Measurements from ENCODE around the gene KCNQ5. TPM values are rescaled to one million over a fixed set of nuclear protein-coding genes. Genes with fewer than 3 reads are reported as not detected.

Gene KCNQ5
- total RNA-seq, 1 experiment from 2014 or later, result 17.8 TPM

DNA sequence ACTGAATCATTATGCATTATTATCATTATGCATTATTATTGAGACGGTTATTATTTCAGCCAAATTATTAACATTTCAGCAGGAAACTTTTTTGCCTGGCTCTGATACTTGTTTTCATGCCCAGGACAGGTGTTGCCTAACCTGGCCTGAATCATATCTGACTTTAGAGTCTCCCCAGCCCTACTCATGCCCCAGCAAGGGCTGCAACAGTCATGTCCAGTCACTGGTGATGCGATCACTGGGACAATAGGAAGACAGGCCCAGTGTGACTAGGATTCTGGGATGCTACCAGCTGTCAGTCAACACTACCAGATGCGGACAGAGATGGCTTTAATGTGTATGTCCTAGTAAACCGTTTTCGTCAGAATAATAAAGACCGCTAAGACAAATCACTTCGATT lies 318.4 kb downstream of the KCNQ5 start:
- POLR2A ChIA-PET (ENCODE audit: low non-redundant PET), result no interaction called here
- no peaks in the 10 kb centered on the region for H3K4me1 ChIP-seq (ENCODE audit: insufficient read depth, low read length, poor library complexity, severe bottlenecking)
- TF ChIP-seq EZH2 (IDR thresholded peaks at IDR 0.05; ENCODE audit: borderline replicate concordance, low read depth, low read length, poor library complexity, severe bottlenecking), result no peak
- TF ChIP-seq, protein P1, sequence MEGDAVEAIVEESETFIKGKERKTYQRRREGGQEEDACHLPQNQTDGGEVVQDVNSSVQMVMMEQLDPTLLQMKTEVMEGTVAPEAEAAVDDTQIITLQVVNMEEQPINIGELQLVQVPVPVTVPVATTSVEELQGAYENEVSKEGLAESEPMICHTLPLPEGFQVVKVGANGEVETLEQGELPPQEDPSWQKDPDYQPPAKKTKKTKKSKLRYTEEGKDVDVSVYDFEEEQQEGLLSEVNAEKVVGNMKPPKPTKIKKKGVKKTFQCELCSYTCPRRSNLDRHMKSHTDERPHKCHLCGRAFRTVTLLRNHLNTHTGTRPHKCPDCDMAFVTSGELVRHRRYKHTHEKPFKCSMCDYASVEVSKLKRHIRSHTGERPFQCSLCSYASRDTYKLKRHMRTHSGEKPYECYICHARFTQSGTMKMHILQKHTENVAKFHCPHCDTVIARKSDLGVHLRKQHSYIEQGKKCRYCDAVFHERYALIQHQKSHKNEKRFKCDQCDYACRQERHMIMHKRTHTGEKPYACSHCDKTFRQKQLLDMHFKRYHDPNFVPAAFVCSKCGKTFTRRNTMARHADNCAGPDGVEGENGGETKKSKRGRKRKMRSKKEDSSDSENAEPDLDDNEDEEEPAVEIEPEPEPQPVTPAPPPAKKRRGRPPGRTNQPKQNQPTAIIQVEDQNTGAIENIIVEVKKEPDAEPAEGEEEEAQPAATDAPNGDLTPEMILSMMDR (conservative IDR thresholded peaks at IDR 0.05; ENCODE audit: low read depth, low read length), result no peak
- H3K9me3 ChIP-seq (ENCODE audit: low read depth, low read length, poor library complexity, severe bottlenecking), result no peaks in the 10 kb centered on the region
- no peaks in the 10 kb centered on the region for H3K36me3 ChIP-seq (ENCODE audit: insufficient read depth, low read length, poor library complexity, severe bottlenecking)
- no peaks in the 10 kb centered on the region for H3K27me3 ChIP-seq (replicated peaks; ENCODE audit: insufficient read depth, low read depth, low read length, poor library complexity)
- DNase-seq (ENCODE audit: low spot score), result no peak
- CTCF ChIA-PET, result no interaction called here
- intact Hi-C loops (cut with micrococcal nuclease; ENCODE audit: unreplicated experiment), result no loop called here
- BruUV-seq (replicated peaks), result no TSS peak
- no peak overlapping the region for H3K27ac ChIP-seq (ENCODE audit: low read depth, low read length, poor library complexity, severe bottlenecking)
- no peak overlapping the region for H3K4me3 ChIP-seq (ENCODE audit: low read depth, low read length, poor library complexity, severe bottlenecking)

DNA sequence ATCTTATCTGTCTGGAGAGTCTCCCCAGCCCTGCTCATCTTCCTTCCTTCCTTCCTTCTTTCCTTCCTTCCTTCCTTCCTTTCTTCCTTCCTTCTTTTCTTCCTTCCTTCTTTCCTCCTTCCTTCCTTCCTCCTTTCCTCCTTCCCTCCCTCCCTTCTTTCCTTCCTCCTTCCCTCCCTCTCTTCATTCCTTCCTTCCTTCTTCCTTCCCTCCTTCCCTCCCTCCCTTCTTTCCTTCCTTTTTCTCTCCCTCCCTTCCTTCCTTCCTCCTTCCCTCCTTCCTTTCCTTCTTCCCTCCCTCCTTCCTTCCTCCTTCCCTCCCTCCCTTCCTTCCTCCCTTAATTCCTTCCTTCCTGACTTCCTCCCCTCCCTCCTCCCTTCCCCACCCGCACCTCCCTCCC lies 319.4 kb downstream of the KCNQ5 start:
- TF ChIP-seq EZH2 (IDR thresholded peaks at IDR 0.05; ENCODE audit: borderline replicate concordance, low read depth, low read length, poor library complexity, severe bottlenecking), result no peak
- TF ChIP-seq, protein P1 (conservative IDR thresholded peaks at IDR 0.05; ENCODE audit: low read depth, low read length), result no peak
- no TSS peak for BruUV-seq (replicated peaks)
- ChIA-PET POLR2A (ENCODE audit: low non-redundant PET) (no interaction called here), CTCF (no interaction called here)
- Histone ChIP-seq H3K4me1 (ENCODE audit: insufficient read depth, low read length, poor library complexity, severe bottlenecking) (no peaks in the 10 kb centered on the region), H3K36me3 (ENCODE audit: insufficient read depth, low read length, poor library complexity, severe bottlenecking) (no peaks in the 10 kb centered on the region), H3K4me3 (ENCODE audit: low read depth, low read length, poor library complexity, severe bottlenecking) (no peak overlapping the region), H3K27me3 (replicated peaks; ENCODE audit: insufficient read depth, low read depth, low read length, poor library complexity) (no peaks in the 10 kb centered on the region), H3K27ac (ENCODE audit: low read depth, low read length, poor library complexity, severe bottlenecking) (no peak overlapping the region), H3K9me3 (ENCODE audit: low read depth, low read length, poor library complexity, severe bottlenecking) (no peaks in the 10 kb centered on the region)
- no peak for DNase-seq (ENCODE audit: low spot score)
- intact Hi-C loops (cut with micrococcal nuclease; ENCODE audit: unreplicated experiment), result no loop called here

DNA sequence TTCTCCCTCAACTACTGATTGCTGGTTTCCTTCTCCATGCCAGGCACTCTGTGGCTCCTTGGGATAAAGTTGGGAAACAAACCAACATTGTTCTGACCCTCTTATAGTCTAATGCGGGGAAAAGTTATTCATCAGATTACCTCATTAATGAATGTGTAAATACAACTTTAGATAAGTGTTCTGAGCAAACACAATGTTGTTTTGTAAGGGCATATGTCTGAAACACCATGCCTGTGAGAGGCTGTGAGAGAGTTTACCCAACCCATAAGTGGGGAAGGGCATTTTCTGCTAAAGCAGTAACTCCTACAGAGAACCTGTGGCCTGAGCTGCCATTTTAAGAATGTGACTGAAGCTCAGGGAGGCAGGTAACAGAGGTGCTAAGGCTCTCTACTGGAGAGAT lies 319.9 kb downstream of the KCNQ5 start:
- H3K4me1 ChIP-seq (ENCODE audit: insufficient read depth, low read length, poor library complexity, severe bottlenecking), result no peaks in the 10 kb centered on the region
- no peaks in the 10 kb centered on the region for H3K36me3 ChIP-seq (ENCODE audit: insufficient read depth, low read length, poor library complexity, severe bottlenecking)
- ChIA-PET POLR2A (ENCODE audit: low non-redundant PET) (no interaction called here), CTCF (no interaction called here)
- no peak for TF ChIP-seq EZH2 (IDR thresholded peaks at IDR 0.05; ENCODE audit: borderline replicate concordance, low read depth, low read length, poor library complexity, severe bottlenecking)
- TF ChIP-seq, protein P1 (conservative IDR thresholded peaks at IDR 0.05; ENCODE audit: low read depth, low read length), result no peak
- no peak overlapping the region for H3K4me3 ChIP-seq (ENCODE audit: low read depth, low read length, poor library complexity, severe bottlenecking)
- DNase-seq (ENCODE audit: low spot score), result no peak
- H3K9me3 ChIP-seq (ENCODE audit: low read depth, low read length, poor library complexity, severe bottlenecking), result no peaks in the 10 kb centered on the region
- BruUV-seq (replicated peaks), result no TSS peak
- no peaks in the 10 kb centered on the region for H3K27me3 ChIP-seq (replicated peaks; ENCODE audit: insufficient read depth, low read depth, low read length, poor library complexity)
- intact Hi-C loops (cut with micrococcal nuclease; ENCODE audit: unreplicated experiment), result no loop called here
- no peak overlapping the region for H3K27ac ChIP-seq (ENCODE audit: low read depth, low read length, poor library complexity, severe bottlenecking)
